Measurements from ENCODE around the gene PXN. TPM values are rescaled to one million over a fixed set of nuclear protein-coding genes. Genes with fewer than 3 reads are reported as not detected.

PXN gene
- total RNA-seq (2014; rRNA removed; shearing (Covaris generic)) = 26.4 and 44.2 TPM in 2 replicates

GRCh38 chr12:120265473-120266179 lies at the start of gene PXN:
Gene PXN, minus strand, starts transcription at chr12:120265730. Its CDS starts 101 bp downstream, at chr12:120265629.
- 0 out of 2 replicates have a peak, but pooled peaks cover 4% of the 10 kb centered on the region for H3K9me3 ChIP-seq (replicated peaks)
- H3K4me3 ChIP-seq = peak within 1 kb of the TSS; percentile 100
- H3K4me1 ChIP-seq (replicated peaks) = peaks cover 40% of the 10 kb centered on the region
- peak; percentile 64 to 82 for DNase-seq (ENCODE audit: low read depth in 1 of 2, low spot score in 2 of 2)
- peak within 1 kb of the TSS; percentile 83 for H3K27ac ChIP-seq
- no peaks in the 10 kb centered on the region for H3K27me3 ChIP-seq (replicated peaks)
- H3K36me3 ChIP-seq = peaks cover 34% of the 10 kb centered on the region

DNA sequence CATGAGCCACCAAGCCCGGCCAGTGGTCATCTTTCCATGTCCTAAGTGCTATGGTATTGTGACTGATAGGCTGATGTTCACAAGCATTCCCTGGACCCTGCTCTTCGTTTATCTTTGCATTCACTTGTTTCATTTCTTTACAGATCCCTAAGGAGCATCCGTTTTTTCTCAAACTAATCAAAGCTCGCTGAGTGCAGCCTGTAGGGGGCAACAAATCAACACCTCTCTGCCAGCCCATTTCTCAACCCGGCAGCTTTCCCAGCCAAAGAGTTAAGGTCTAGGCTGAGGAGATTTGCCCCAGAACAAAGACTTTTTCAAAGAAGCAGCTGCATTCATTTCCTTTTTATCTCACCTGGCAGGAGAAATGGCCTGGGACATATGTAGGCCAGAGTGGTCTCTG lies 48.7 kb upstream of the PXN start:
- no peaks in the 10 kb centered on the region for H3K36me3 ChIP-seq
- H3K4me1 ChIP-seq (replicated peaks) = peaks cover 5% of the 10 kb centered on the region
- H3K9me3 ChIP-seq (replicated peaks) = no peaks in the 10 kb centered on the region
- no peak overlapping the region for H3K27ac ChIP-seq
- no peak overlapping the region for H3K4me3 ChIP-seq
- DNase-seq (ENCODE audit: low read depth in 1 of 2, low spot score in 2 of 2) = no peak
- H3K27me3 ChIP-seq (replicated peaks) = no peaks in the 10 kb centered on the region

DNA sequence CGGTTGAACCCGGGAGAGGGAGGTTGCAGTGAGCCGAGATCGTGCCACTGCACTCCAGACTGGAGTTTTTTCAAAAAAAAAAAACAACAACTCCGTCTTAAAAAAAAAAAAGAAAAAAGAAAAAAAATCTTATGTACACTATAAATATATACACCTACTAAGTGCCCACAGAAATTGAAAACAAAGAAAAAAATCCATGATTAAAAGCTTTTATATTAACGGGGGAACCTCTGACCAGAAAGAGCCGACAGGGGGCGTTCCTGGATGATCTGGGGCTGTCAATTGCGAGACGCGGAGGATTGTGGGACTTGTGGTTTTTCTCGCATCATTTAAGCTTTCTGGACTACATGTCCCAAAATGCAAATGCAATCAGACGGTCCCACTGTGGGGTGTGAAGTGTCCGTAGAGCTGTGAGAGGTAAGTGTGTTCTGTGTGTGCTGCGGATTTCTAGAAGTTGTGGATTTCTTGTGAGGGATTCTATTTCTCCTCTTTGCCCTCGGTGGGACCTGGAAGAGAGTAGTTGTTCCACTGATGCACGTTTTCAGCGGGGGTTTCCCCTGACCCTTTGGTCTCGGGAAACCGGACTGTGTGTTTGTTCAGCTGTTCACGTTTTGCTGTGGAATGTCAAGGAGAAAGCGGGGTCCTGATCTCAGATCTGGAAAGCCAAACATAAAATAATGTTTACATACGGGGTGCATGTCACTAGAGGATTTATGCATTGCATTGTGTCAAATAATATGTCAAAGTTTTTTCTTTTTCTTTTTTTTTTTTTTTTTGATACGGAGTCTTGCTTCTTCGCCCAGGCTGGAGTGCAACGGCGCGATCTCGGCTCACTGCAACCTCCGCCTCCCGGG lies 36.7 kb upstream of the PXN start, which contains the start of gene SIRT4:
Gene SIRT4 (plus strand): TSS at position 360 of the 854 bp plus-strand sequence. CDS start 1,241 bp downstream, outside the sequence.
- Histone ChIP-seq H3K4me3 (peak within 1 kb of the TSS; percentile 46), H3K27ac (peak within 1 kb of the TSS; percentile 53), H3K36me3 (no peaks in the 10 kb centered on the region), H3K9me3 (replicated peaks) (no peaks in the 10 kb centered on the region), H3K27me3 (replicated peaks) (no peaks in the 10 kb centered on the region), H3K4me1 (replicated peaks) (no peaks in the 10 kb centered on the region)
- peak; percentile 88 to 89 for DNase-seq (ENCODE audit: low read depth in 1 of 2, low spot score in 2 of 2)

DNA sequence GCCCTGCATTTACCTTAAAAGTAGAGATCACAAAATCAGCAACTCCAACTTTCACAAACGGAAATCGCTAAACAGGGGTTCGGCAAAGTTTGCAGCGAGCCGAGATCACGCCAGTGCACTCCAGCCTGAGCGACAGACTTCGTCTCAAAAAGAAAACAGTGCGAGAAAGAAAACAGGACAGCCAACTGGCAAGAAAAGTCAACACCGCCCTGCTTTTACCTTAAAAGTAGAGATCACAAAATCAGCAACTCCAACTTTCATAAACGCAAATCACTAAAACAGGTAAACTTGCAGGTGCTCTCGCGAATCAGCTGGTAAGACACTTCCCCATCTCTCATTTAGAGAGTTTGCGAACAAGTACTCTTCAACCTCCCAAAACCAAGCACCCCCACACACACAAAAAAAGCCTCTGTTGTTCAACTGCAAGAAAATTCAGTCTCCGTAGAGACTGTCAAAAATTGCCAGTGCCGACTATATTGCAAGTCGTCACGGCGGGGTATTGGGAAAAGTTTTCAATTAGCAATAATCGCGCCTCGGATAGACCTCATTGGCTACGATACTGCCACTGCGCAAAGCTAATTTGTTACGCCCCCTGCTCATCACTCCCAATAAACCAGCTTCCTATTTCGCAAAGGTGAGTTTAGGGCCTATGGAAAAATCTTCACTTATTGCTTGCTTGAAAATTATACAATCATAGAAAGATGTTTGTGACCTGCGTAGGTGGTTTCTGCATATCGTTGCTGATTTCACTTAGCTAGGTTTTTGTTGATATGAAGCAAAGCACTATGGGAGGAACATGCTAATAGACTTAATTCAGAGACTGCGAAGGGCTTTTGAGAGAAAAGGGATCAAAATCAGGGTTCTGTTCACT lies 27.4 kb upstream of the PXN start, which contains the start of gene RNU4-1:
Gene RNU4-1 (minus strand): TSS at position 577 of the 871 bp plus-strand sequence.
- peak within 1 kb of the TSS; percentile 37 for H3K4me3 ChIP-seq
- H3K9me3 ChIP-seq (replicated peaks) = no peaks in the 10 kb centered on the region
- no peaks in the 10 kb centered on the region for H3K27me3 ChIP-seq (replicated peaks)
- peak within 1 kb of the TSS; percentile 100 for H3K27ac ChIP-seq
- DNase-seq (ENCODE audit: low read depth in 1 of 2, low spot score in 2 of 2) = peak; percentile 90 to 92
- no peaks in the 10 kb centered on the region for H3K36me3 ChIP-seq
- peaks cover 5% of the 10 kb centered on the region for H3K4me1 ChIP-seq (replicated peaks)

DNA sequence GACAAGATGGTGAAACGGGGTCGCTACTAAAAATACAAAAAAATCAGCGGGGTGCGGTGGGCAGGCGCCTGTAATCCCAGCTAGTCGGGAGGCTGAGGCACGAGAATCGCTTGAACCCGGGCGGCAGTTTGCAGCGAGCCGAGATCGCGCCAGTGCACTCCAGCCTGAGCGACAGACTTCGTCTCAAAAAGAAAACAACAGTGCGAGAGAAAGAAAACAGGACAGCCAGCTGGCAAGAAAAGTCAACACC lies 26.8 kb upstream of the PXN start:
- Histone ChIP-seq H3K4me3 (peak overlapping the region; percentile 37), H3K27ac (peak overlapping the region; percentile 100), H3K36me3 (no peaks in the 10 kb centered on the region), H3K27me3 (replicated peaks) (no peaks in the 10 kb centered on the region), H3K9me3 (replicated peaks) (no peaks in the 10 kb centered on the region), H3K4me1 (replicated peaks) (peaks cover 5% of the 10 kb centered on the region)
- no peak for DNase-seq (ENCODE audit: low read depth in 1 of 2, low spot score in 2 of 2)

DNA sequence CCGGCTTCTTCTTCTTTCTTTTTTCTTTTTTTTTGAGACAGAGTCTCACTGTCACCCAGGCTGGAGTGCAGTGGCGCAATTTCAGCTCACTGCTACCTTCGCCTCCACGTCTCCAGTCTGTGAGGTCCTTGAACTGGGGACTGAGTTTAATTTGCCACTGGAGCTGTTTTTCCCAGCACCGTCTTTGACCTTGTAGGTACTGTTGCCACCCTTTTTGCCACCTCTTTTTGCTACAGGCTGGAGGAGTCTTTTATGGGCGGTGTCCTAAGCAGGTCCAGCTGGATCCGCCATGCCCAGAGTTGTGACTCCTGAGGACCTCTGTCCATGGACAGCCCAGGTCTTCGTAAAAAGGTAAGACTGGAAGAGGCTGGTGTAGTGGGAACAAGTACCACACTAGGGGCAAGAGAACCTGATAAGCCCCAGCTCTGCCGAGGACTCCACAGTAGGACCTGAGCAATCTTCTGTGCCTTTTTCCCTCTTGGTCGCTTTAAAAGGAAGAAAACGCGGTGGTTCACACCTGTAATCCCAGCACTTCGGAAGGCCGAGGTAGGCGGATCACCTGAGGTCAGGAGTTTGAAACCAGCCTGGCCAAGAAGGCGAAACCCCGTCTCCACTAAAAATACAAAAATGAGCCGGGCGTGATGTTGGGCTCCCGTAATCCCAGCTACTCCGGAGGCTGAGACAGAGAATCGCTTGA lies 25.2 kb upstream of the PXN start:
- H3K9me3 ChIP-seq (replicated peaks) = no peaks in the 10 kb centered on the region
- DNase-seq (ENCODE audit: low read depth in 1 of 2, low spot score in 2 of 2) = peak in 1 of 2 experiments; percentile 70
- peaks cover 15% of the 10 kb centered on the region for H3K4me1 ChIP-seq (replicated peaks)
- H3K27me3 ChIP-seq (replicated peaks) = no peaks in the 10 kb centered on the region
- H3K36me3 ChIP-seq = no peaks in the 10 kb centered on the region
- H3K27ac ChIP-seq = peak overlapping the region; percentile 23
- peak overlapping the region; percentile 10 for H3K4me3 ChIP-seq

DNA sequence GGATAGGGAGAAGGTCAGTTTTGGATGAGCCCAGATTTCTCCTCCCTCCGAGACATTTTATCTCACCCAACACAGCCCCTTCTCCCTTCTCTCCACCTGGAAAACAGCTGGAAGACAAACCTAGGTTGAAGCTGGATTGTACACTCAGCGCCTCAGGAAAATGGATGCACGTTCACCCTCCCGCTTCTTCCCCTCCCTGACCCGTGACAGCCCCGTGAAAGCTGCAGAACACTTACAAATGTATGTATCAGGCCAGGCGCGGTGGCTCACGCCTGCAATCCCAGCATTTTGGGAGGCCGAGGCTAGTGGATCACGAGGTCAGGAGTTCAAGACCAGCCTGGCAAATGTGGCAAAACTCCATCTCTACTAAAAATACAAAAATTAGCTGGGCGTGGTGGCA lies 22.0 kb upstream of the PXN start:
- H3K9me3 ChIP-seq (replicated peaks) = no peaks in the 10 kb centered on the region
- H3K4me3 ChIP-seq = no peak overlapping the region
- no peaks in the 10 kb centered on the region for H3K27me3 ChIP-seq (replicated peaks)
- H3K4me1 ChIP-seq (replicated peaks) = peaks cover 15% of the 10 kb centered on the region
- no peaks in the 10 kb centered on the region for H3K36me3 ChIP-seq
- DNase-seq (ENCODE audit: low read depth in 1 of 2, low spot score in 2 of 2) = no peak
- H3K27ac ChIP-seq = no peak overlapping the region

- Histone ChIP-seq H3K36me3 (no peaks in the 10 kb centered on the region), H3K4me1 (replicated peaks) (peaks cover 15% of the 10 kb centered on the region), H3K27ac (no peak overlapping the region), H3K27me3 (replicated peaks) (no peaks in the 10 kb centered on the region), H3K9me3 (replicated peaks) (no peaks in the 10 kb centered on the region), H3K4me3 (no peak overlapping the region)
- DNase-seq (ENCODE audit: low read depth in 1 of 2, low spot score in 2 of 2) = peak in 1 of 2 experiments; percentile 22
These were observed 21.4 kb upstream of the PXN start for GRCh38 chr12:120286768-120287490.

DNA sequence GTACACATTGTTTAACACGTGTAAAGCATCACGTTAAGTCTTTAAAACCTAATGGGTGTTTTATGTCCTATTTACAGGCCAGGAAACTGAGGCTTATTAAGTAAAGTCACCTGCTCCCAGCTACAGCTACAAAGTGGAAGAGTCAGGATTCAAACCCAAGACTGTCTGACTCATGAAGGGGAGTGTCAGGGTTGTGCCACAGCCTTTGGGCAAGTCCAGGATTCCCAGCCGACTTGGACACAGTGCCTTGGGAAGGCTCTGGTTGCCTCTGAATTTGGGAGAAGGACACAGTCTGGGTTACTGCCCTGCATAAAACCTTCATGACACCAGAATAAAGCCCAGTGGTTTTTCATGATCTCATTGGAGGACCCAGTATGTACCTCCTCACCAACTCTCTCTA lies 18.9 kb upstream of the PXN start:
- Histone ChIP-seq H3K4me3 (no peak overlapping the region), H3K36me3 (no peaks in the 10 kb centered on the region), H3K4me1 (replicated peaks) (peaks cover 10% of the 10 kb centered on the region), H3K27ac (no peak overlapping the region), H3K27me3 (replicated peaks) (no peaks in the 10 kb centered on the region), H3K9me3 (replicated peaks) (no peaks in the 10 kb centered on the region)
- no peak for DNase-seq (ENCODE audit: low read depth in 1 of 2, low spot score in 2 of 2)

DNA sequence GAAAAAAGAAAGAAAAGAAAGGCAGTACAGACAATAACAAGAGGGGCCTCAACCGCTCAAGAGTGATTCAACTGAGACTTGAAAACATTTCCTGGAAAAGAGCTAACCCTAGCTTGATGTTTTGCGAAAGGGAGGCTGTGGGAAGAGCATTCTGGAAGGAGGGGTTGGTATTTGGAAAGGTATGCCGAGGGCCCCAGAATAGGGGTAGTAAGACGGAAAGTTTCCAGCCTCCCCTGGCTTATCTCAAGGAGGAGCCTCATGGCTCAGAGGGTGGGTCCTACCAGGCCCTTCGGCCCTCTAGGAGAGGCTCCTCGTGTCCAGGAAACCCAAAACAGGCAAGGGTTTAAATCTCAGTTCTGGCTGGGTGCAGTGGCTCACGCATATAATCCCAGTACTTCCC lies 17.8 kb upstream of the PXN start:
- DNase-seq (ENCODE audit: low read depth in 1 of 2, low spot score in 2 of 2) = no peak
- H3K27me3 ChIP-seq (replicated peaks) = no peaks in the 10 kb centered on the region
- H3K4me3 ChIP-seq = no peak overlapping the region
- no peaks in the 10 kb centered on the region for H3K9me3 ChIP-seq (replicated peaks)
- no peak overlapping the region for H3K27ac ChIP-seq
- peaks cover 10% of the 10 kb centered on the region for H3K4me1 ChIP-seq (replicated peaks)
- no peaks in the 10 kb centered on the region for H3K36me3 ChIP-seq

- Histone ChIP-seq H3K36me3 (no peaks in the 10 kb centered on the region), H3K27ac (no peak overlapping the region), H3K9me3 (replicated peaks) (no peaks in the 10 kb centered on the region), H3K27me3 (replicated peaks) (no peaks in the 10 kb centered on the region), H3K4me1 (replicated peaks) (peaks cover 26% of the 10 kb centered on the region), H3K4me3 (no peak overlapping the region)
- DNase-seq (ENCODE audit: low read depth in 1 of 2, low spot score in 2 of 2) = no peak
These were observed 12.9 kb upstream of the PXN start for GRCh38 chr12:120278137-120279069.

DNA sequence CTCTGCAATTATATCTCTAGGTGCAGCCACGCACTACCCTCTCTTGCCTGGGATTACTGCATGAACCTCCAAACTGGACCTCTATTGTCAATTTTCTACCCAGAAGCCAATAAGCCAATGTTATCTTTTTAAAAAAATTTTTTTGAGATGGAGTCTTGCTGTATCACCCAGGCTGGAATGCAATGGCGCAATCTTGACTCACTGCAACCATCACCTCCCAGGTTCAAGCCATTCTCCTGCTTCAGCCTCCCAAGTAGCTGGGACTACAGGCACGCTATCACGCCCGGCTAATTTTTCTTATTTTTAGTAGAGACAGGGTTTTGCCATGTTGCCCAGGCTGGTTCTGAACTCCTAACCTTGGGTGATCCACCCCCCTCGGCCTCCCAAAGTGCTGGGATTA lies 11.2 kb upstream of the PXN start:
- Histone ChIP-seq H3K4me1 (replicated peaks) (peaks cover 26% of the 10 kb centered on the region), H3K4me3 (no peak overlapping the region), H3K9me3 (replicated peaks) (no peaks in the 10 kb centered on the region), H3K36me3 (no peaks in the 10 kb centered on the region), H3K27me3 (replicated peaks) (no peaks in the 10 kb centered on the region), H3K27ac (peak overlapping the region; percentile 71)
- DNase-seq (ENCODE audit: low read depth in 1 of 2, low spot score in 2 of 2) = peak; percentile 55 to 73

Measured in SJSA1 (cell line).